HEK293 (cell line): ENCODE data around the gene ZNF692.
A peak's percentile ranks its signal among the peaks of the same experiment; 100 is the strongest.

Experiments used
- CTCF ChIA-PET: fragments of 350-600 bp; formaldehyde crosslinking; extraction: SDS; loops from one replicate; lab custom pipeline; 2021; ENCODE audit warnings: antibody characterized with exemption; lab: Yijun Ruan, JAX
- POLR2A ChIA-PET: fragments of 300-600 bp; formaldehyde crosslinking; extraction: SDS; loops from one replicate; lab custom pipeline; 2020; ENCODE audit warnings: antibody characterized with exemption, inconsistent platforms; lab: Yijun Ruan, JAX
- H3K27ac ChIP-seq: fragments of 200-500 bp; sonication (Bioruptor generic); 2 replicates; pipeline ENCODE4 v1.5.1; 2014; ENCODE audit warnings: low read depth, low read length, control low read depth, inconsistent platforms; ENCODE audit errors: extremely low read depth
- H3K36me3 ChIP-seq, 2 experiments: fragments of 200-500 bp in 1 of 2; sonication (Bioruptor generic) in 1 of 2; 1 replicate in 1 of 2; 2 replicates in 1 of 2; pipeline ENCODE4 v1.5.1; 2014 to 2017; ENCODE audit warnings: inconsistent platforms in 2 of 2, low read length in 2 of 2; ENCODE audit not compliant: control insufficient read depth in 2 of 2, insufficient read depth in 1 of 2
- H3K4me1 ChIP-seq: fragments of 200-500 bp; sonication (Bioruptor generic); 2 replicates; pipeline ENCODE4 v1.5.1; 2014; ENCODE audit warnings: mild to moderate bottlenecking, low read length, inconsistent platforms; ENCODE audit not compliant: control insufficient read depth, insufficient read depth
- H3K4me3 ChIP-seq: 2 replicates; pipeline ENCODE4 v1.5.1; 2011; ENCODE audit warnings: low read depth, mild to moderate bottlenecking, control low read depth, low read length, moderate library complexity
- H3K9me3 ChIP-seq: fragments of 200-500 bp; sonication (Bioruptor generic); 2 replicates; pipeline ENCODE4 v1.5.1; 2014; ENCODE audit warnings: low read depth, low read length, inconsistent platforms; ENCODE audit not compliant: control insufficient read depth, insufficient read depth
- KLF10 ChIP-seq: fragments of 450-650 bp; IDR thresholded peaks from 2 replicates; pipeline ENCODE4 v1.5.1; 2018; ENCODE audit warnings: missing biosample characterization, mild to moderate bottlenecking, missing genetic modification characterization
- PRDM4 ChIP-seq: fragments of 450-650 bp; formaldehyde crosslinking; IDR thresholded peaks from 2 replicates; pipeline ENCODE4 v1.5.1; 2017; ENCODE audit warnings: missing biosample characterization, missing genetic modification characterization
- TCF7L2 ChIP-seq: IDR thresholded peaks from 2 replicates; pipeline ENCODE4 v1.6.1; 2011; ENCODE audit warnings: low read depth, mild to moderate bottlenecking, inconsistent platforms, low read length, moderate library complexity, borderline replicate concordance
- ZBTB1 ChIP-seq: fragments of 450-650 bp; formaldehyde crosslinking; IDR thresholded peaks from 2 replicates; pipeline ENCODE4 v1.5.1; 2016; ENCODE audit warnings: missing biosample characterization, missing genetic modification characterization
- ZBTB44 ChIP-seq: fragments of 450-650 bp; IDR thresholded peaks from 2 replicates; pipeline ENCODE4 v1.5.1; 2018; ENCODE audit warnings: missing biosample characterization, mild to moderate bottlenecking, missing genetic modification characterization
- ZBTB6 ChIP-seq: fragments of 450-650 bp; formaldehyde crosslinking; IDR thresholded peaks from 2 replicates; pipeline ENCODE4 v1.5.1; 2017; ENCODE audit warnings: missing biosample characterization, missing genetic modification characterization
- ZFP37 ChIP-seq: fragments of 450-650 bp; formaldehyde crosslinking; IDR thresholded peaks from 2 replicates; pipeline ENCODE4 v1.5.1; 2016; ENCODE audit warnings: missing biosample characterization, missing genetic modification characterization
- ZNF10 ChIP-seq: fragments of 450-650 bp; formaldehyde crosslinking; IDR thresholded peaks from 2 replicates; pipeline ENCODE4 v1.5.1; 2017; ENCODE audit warnings: missing biosample characterization, missing genetic modification characterization
- ZNF16 ChIP-seq: fragments of 450-650 bp; formaldehyde crosslinking; IDR thresholded peaks from 2 replicates; pipeline ENCODE4 v1.5.1; 2016; ENCODE audit warnings: low read depth, missing biosample characterization, missing genetic modification characterization
- ZNF223 ChIP-seq: fragments of 450-650 bp; formaldehyde crosslinking; IDR thresholded peaks from 2 replicates; pipeline ENCODE4 v1.5.1; 2016; ENCODE audit warnings: missing biosample characterization, missing genetic modification characterization
- ZNF274 ChIP-seq, 2 experiments: fragments of 200-500 bp in 1 of 2; fragments of 450-650 bp in 1 of 2; sonication (Bioruptor generic) in 1 of 2; formaldehyde crosslinking in 1 of 2; IDR thresholded peaks; 2 replicates each; pipeline versions ENCODE4 v1.5.1 to v1.6.1; 2014 to 2016; ENCODE audit warnings: borderline replicate concordance in 1 of 2, inconsistent platforms in 1 of 2, low read length in 1 of 2, missing biosample characterization in 1 of 2, missing genetic modification characterization in 1 of 2
- ZNF302 ChIP-seq: fragments of 450-650 bp; formaldehyde crosslinking; IDR thresholded peaks from 2 replicates; pipeline ENCODE4 v1.5.1; 2016; ENCODE audit warnings: missing biosample characterization, missing genetic modification characterization, low read depth
- ZNF335 ChIP-seq: fragments of 450-650 bp; formaldehyde crosslinking; conservative IDR thresholded peaks from 2 replicates; pipeline ENCODE4 v1.5.1; 2016; ENCODE audit warnings: missing biosample characterization, missing genetic modification characterization
- ZNF366 ChIP-seq: fragments of 450-650 bp; formaldehyde crosslinking; conservative IDR thresholded peaks from 2 replicates; pipeline ENCODE4 v1.5.1; 2016; ENCODE audit warnings: missing biosample characterization, missing genetic modification characterization
- ZNF398 ChIP-seq: fragments of 450-650 bp; formaldehyde crosslinking; IDR thresholded peaks from 2 replicates; pipeline ENCODE4 v1.5.1; 2017; ENCODE audit warnings: missing biosample characterization, missing genetic modification characterization
- ZNF501 ChIP-seq: fragments of 450-650 bp; formaldehyde crosslinking; IDR thresholded peaks from 2 replicates; pipeline ENCODE4 v1.5.1; 2016; ENCODE audit warnings: missing biosample characterization, missing genetic modification characterization
- ZNF639 ChIP-seq: fragments of 450-650 bp; formaldehyde crosslinking; IDR thresholded peaks from 2 replicates; pipeline ENCODE4 v1.5.1; 2016; ENCODE audit warnings: missing biosample characterization, missing genetic modification characterization
- ZNF645 ChIP-seq: fragments of 450-650 bp; formaldehyde crosslinking; IDR thresholded peaks from 2 replicates; pipeline ENCODE4; 2016; ENCODE audit warnings: missing biosample characterization, missing genetic modification characterization
- ZNF677 ChIP-seq: fragments of 450-650 bp; IDR thresholded peaks from 2 replicates; pipeline ENCODE4 v1.5.0; 2018; ENCODE audit warnings: missing biosample characterization, mild to moderate bottlenecking, missing genetic modification characterization, moderate library complexity
- ZSCAN5A ChIP-seq: fragments of 450-650 bp; formaldehyde crosslinking; IDR thresholded peaks from 2 replicates; pipeline ENCODE4 v1.5.1; 2016; ENCODE audit warnings: missing biosample characterization, missing genetic modification characterization
- ZXDB ChIP-seq: fragments of 450-650 bp; formaldehyde crosslinking; IDR thresholded peaks from 2 replicates; pipeline ENCODE4 v1.5.1; 2016; ENCODE audit warnings: missing biosample characterization, missing genetic modification characterization

ZNF692 gene

GRCh38 chr1:248906009-248906752 is 47.3 kb upstream of the ZNF692 start, which contains the start of gene PGBD2 (continued):
- TF ChIP-seq ZNF398 (tag by site-specific recombination) (peak; percentile 84), ZNF501 (peak; percentile 74), ZNF366 (tag by site-specific recombination) (no peak), KLF10 (tag by site-specific recombination) (no peak; the same call in none of the 2 replicates)

GRCh38 chr1:248905662-248906008 is 46.8 kb upstream of the ZNF692 start:
- H3K27ac ChIP-seq = peak overlapping the region; percentile 2; the same call in 1 of the 2 replicates

More at GRCh38 chr1:248905662-248906008, 46.8 kb upstream of the ZNF692 start:
- CTCF ChIA-PET = interaction anchor here (0.6 kb wide), 1 partner anchor 226 kb away, joined by 3 read pairs; no protein-coding TSS in a partner anchor
- no peaks in the 10 kb centered on the region for H3K9me3 ChIP-seq
- no peaks in the 10 kb centered on the region for H3K4me1 ChIP-seq
- no peaks in the 10 kb centered on the region for H3K36me3 ChIP-seq
- POLR2A ChIA-PET = interaction anchor here (0.8 to 1.0 kb wide), 2 partner anchors 68 to 79 kb away, joined by 3 to 4 read pairs; partner anchors contain the start of gene ZNF672
- peak overlapping the region; percentile 31 for H3K4me3 ChIP-seq
- TF ChIP-seq ZNF335 (tag by site-specific recombination) = peak; percentile 34; the same call in 1 of the 2 replicates
- TF ChIP-seq ZNF16 (tag by site-specific recombination) = no peak
- TF ChIP-seq ZNF501 = no peak
- TF ChIP-seq ZFP37 = no peak
- no peak for TF ChIP-seq ZNF302 (tag by site-specific recombination)
- no peak for TF ChIP-seq TCF7L2
- TF ChIP-seq ZNF677 (tag by site-specific recombination) = no peak
- no peak for TF ChIP-seq ZBTB44 (tag by site-specific recombination)
- no peak for TF ChIP-seq ZBTB1 (tag by site-specific recombination)
- TF ChIP-seq ZXDB (tag by site-specific recombination) = no peak
- TF ChIP-seq ZNF645 = no peak
- no peak for TF ChIP-seq PRDM4 (tag by site-specific recombination)
- 0 out of 2 replicates have a peak, but pooled peaks have one; percentile 13 for TF ChIP-seq ZNF10 (tag by site-specific recombination)
- no peak for TF ChIP-seq ZNF274 (IDR thresholded peaks at IDR 0.05; ENCODE audit: low read length)
- TF ChIP-seq ZNF274 (tag by site-specific recombination; IDR thresholded peaks at IDR 0.05; ENCODE audit: borderline replicate concordance) = no peak
- TF ChIP-seq ZBTB6 = no peak
- TF ChIP-seq ZNF223 (tag by site-specific recombination) = no peak
- TF ChIP-seq ZNF639 = no peak
- no peak for TF ChIP-seq ZSCAN5A
